ENCODE results near the gene CCDC149.

The CCDC149 gene

DNA sequence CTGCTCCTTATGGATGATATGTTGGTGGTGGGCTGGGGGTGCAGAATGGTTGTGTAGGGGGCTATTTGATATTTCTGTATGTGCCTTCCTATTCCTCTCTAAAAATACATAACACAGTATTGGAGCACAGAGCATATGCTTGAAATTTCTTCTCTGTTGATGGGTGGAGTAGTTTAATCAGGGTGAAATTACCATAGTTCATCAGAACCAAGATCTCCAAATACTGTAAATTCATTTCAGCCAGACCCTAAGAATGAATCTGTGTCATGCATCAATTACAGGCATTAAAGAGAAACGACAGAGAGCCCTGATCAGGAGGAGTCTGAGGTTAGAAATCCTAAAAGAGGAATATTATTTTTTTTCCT lies 25.1 kb upstream of the CCDC149 start:
- H3K4me1 ChIP-seq (ENCODE audit: low read length): no peaks in the 10 kb centered on the region
- H3K4me3 ChIP-seq (ENCODE audit: low read length): no peak overlapping the region
- no peak overlapping the region for H2AFZ ChIP-seq (ENCODE audit: low read length)
- H3K9me3 ChIP-seq (replicated peaks; ENCODE audit: insufficient read depth, low read length): no peaks in the 10 kb centered on the region
- H3K9ac ChIP-seq (ENCODE audit: low read length): no peak overlapping the region
- no peak overlapping the region for H3K27ac ChIP-seq (ENCODE audit: low read length)
- no peaks in the 10 kb centered on the region for H4K20me1 ChIP-seq (ENCODE audit: insufficient read depth, low read length)
- no peaks in the 10 kb centered on the region for H3K79me2 ChIP-seq (ENCODE audit: low read length)
- H3K27me3 ChIP-seq (replicated peaks; ENCODE audit: insufficient read depth, low read length): no peaks in the 10 kb centered on the region
- TF ChIP-seq EZH2phosphoT487 (IDR thresholded peaks at IDR 0.05; ENCODE audit: low read length): no peak
- TF ChIP-seq, protein P1, sequence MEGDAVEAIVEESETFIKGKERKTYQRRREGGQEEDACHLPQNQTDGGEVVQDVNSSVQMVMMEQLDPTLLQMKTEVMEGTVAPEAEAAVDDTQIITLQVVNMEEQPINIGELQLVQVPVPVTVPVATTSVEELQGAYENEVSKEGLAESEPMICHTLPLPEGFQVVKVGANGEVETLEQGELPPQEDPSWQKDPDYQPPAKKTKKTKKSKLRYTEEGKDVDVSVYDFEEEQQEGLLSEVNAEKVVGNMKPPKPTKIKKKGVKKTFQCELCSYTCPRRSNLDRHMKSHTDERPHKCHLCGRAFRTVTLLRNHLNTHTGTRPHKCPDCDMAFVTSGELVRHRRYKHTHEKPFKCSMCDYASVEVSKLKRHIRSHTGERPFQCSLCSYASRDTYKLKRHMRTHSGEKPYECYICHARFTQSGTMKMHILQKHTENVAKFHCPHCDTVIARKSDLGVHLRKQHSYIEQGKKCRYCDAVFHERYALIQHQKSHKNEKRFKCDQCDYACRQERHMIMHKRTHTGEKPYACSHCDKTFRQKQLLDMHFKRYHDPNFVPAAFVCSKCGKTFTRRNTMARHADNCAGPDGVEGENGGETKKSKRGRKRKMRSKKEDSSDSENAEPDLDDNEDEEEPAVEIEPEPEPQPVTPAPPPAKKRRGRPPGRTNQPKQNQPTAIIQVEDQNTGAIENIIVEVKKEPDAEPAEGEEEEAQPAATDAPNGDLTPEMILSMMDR (IDR thresholded peaks at IDR 0.05; ENCODE audit: low read length): no peak
- no peak for TF ChIP-seq EZH2 (optimal IDR thresholded peaks at IDR 0.05; ENCODE audit: low read depth, low read length)
- no peaks in the 10 kb centered on the region for H3K36me3 ChIP-seq (replicated peaks; ENCODE audit: insufficient read depth, low read length)
- H3K4me2 ChIP-seq (ENCODE audit: low read depth, low read length): no peak overlapping the region
- H3F3A ChIP-seq (ENCODE audit: insufficient read depth, low read length): no peaks in the 10 kb centered on the region
- no peaks in the 10 kb centered on the region for H3K9me2 ChIP-seq (replicated peaks; ENCODE audit: insufficient read depth, low read length)
- no peak for DNase-seq

DNA sequence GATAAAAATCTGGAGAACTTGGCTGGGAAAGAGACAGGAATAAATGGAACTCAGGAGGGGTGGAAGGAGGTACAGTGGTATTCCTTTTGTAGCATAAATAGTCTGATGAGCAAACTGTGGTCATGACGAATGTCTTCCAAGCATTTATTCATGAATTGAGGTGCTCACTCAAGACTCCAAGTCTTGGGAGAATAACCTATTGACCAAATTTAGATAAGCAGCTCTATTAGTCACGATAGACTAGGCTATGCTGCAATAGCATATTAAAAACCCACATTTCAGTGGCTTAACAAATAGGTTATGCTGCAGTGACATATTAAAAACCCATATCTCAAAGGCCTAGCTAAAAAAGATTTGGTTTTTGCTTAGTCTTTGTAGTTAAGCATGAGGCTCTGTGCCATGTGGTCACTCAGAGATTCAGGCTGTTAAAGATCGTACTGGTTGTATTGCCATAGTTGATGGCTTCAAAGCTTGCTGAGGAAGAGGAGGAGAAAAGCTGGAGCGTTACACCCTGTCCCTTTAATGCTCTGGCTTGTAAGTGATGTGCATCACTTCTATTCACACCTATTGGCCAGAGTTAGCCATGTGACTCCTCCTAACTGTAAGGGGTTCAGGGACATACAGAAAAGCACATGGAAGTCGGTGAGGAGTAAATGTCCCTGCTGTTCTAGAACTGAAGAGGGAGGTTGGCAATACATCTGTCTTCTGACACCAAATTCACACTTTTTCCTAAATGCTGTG lies 24.5 kb upstream of the CCDC149 start:
- Histone ChIP-seq H3K27ac (ENCODE audit: low read length) (no peak overlapping the region), H3K4me3 (ENCODE audit: low read length) (no peak overlapping the region), H3K27me3 (replicated peaks; ENCODE audit: insufficient read depth, low read length) (no peaks in the 10 kb centered on the region), H3K9me2 (replicated peaks; ENCODE audit: insufficient read depth, low read length) (no peaks in the 10 kb centered on the region), H3K9ac (ENCODE audit: low read length) (no peak overlapping the region), H3K4me1 (ENCODE audit: low read length) (no peaks in the 10 kb centered on the region), H3K9me3 (replicated peaks; ENCODE audit: insufficient read depth, low read length) (no peaks in the 10 kb centered on the region), H2AFZ (ENCODE audit: low read length) (no peak overlapping the region), H3K36me3 (replicated peaks; ENCODE audit: insufficient read depth, low read length) (no peaks in the 10 kb centered on the region), H4K20me1 (ENCODE audit: insufficient read depth, low read length) (no peaks in the 10 kb centered on the region), H3K4me2 (ENCODE audit: low read depth, low read length) (no peak overlapping the region), H3K79me2 (ENCODE audit: low read length) (no peaks in the 10 kb centered on the region), H3F3A (ENCODE audit: insufficient read depth, low read length) (no peaks in the 10 kb centered on the region)
- TF ChIP-seq EZH2 (optimal IDR thresholded peaks at IDR 0.05; ENCODE audit: low read depth, low read length): no peak
- no peak for TF ChIP-seq EZH2phosphoT487 (IDR thresholded peaks at IDR 0.05; ENCODE audit: low read length)
- TF ChIP-seq, protein P1 (IDR thresholded peaks at IDR 0.05; ENCODE audit: low read length): no peak
- no peak for DNase-seq

DNA sequence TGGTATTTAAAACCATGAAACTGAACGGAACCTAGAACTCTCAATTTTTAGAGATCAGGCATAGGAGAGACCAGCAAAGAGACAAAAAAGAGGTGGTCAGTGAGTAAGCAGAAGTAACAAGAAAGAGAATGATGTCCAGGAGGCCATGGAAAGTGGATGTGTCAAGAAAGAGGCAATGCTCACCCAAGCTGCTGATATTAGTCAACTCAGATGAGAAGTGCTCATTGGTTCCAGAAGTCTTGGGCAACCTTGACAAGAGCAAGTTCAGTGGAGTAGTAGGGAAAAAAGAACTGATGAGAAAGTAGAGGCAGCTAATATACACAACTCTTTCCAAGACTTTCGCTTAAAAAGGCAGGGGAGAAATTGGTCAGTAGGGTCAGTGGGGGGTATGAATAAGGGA lies 23.0 kb upstream of the CCDC149 start:
- H3K79me2 ChIP-seq (ENCODE audit: low read length): no peaks in the 10 kb centered on the region
- no peaks in the 10 kb centered on the region for H3K9me3 ChIP-seq (replicated peaks; ENCODE audit: insufficient read depth, low read length)
- no peak overlapping the region for H2AFZ ChIP-seq (ENCODE audit: low read length)
- H3F3A ChIP-seq (ENCODE audit: insufficient read depth, low read length): no peaks in the 10 kb centered on the region
- H3K9ac ChIP-seq (ENCODE audit: low read length): no peak overlapping the region
- H4K20me1 ChIP-seq (ENCODE audit: insufficient read depth, low read length): no peaks in the 10 kb centered on the region
- H3K36me3 ChIP-seq (replicated peaks; ENCODE audit: insufficient read depth, low read length): no peaks in the 10 kb centered on the region
- no peak overlapping the region for H3K27ac ChIP-seq (ENCODE audit: low read length)
- no peak for DNase-seq
- no peak overlapping the region for H3K4me2 ChIP-seq (ENCODE audit: low read depth, low read length)
- H3K4me3 ChIP-seq (ENCODE audit: low read length): no peak overlapping the region
- no peaks in the 10 kb centered on the region for H3K9me2 ChIP-seq (replicated peaks; ENCODE audit: insufficient read depth, low read length)
- TF ChIP-seq EZH2 (optimal IDR thresholded peaks at IDR 0.05; ENCODE audit: low read depth, low read length) (no peak), EZH2phosphoT487 (IDR thresholded peaks at IDR 0.05; ENCODE audit: low read length) (no peak)
- TF ChIP-seq, protein P1 (IDR thresholded peaks at IDR 0.05; ENCODE audit: low read length): no peak
- no peaks in the 10 kb centered on the region for H3K27me3 ChIP-seq (replicated peaks; ENCODE audit: insufficient read depth, low read length)
- H3K4me1 ChIP-seq (ENCODE audit: low read length): no peaks in the 10 kb centered on the region
